Neural cell (in vitro differentiated cells): ENCODE results near the gene TSNAXIP1.

Experiments used
- CTCF ChIP-seq: fragments of 450-650 bp; IDR thresholded peaks from 2 replicates; pipeline ENCODE4 v1.5.1; 2014; ENCODE audit warnings: antibody characterized with exemption, mild to moderate bottlenecking, moderate library complexity; ENCODE audit not compliant: poor library complexity, severe bottlenecking
- TAF1 ChIP-seq: IDR thresholded peaks from 2 replicates; pipeline ENCODE4 v1.6.1; 2012; ENCODE audit warnings: low read depth

GRCh38 chr16:67843343-67843765 is 36.7 kb downstream of the TSNAXIP1 start:
- TF ChIP-seq CTCF (no peak), TAF1 (no peak)
